GM20000 (cell line): Measurements from ENCODE around the gene STUM.
"Not testable (repeated sequence)": the region's sequence is repeated elsewhere in the genome, so short reads cannot be mapped to it uniquely, and the experiment has no call there.

Experiments used
- DNase-seq: peaks from one replicate; pipeline ENCODE4 v3.0.0; 2012; ENCODE audit warnings: low spot score
- CTCF ChIP-seq: IDR thresholded peaks from 2 replicates; pipeline ENCODE4 v1.5.1; 2012; ENCODE audit warnings: mild to moderate bottlenecking, control low read depth; ENCODE audit errors: extremely low read depth, missing control alignments

Gene STUM

GRCh38 chr1:226597616-226598454, 49.3 kb downstream of the STUM start:
- DNase-seq, result no peak
- no peak for TF ChIP-seq CTCF

GRCh38 chr1:226598455-226598849, 49.9 kb downstream of the STUM start:
- no peak for DNase-seq
- TF ChIP-seq CTCF, result no peak

GRCh38 chr1:226598955-226599354, 50.4 kb downstream of the STUM start:
- not testable (repeated sequence) for DNase-seq

GRCh38 chr1:226599636-226600238, 51.2 kb downstream of the STUM start:
- no peak for DNase-seq
- TF ChIP-seq CTCF, result no peak

GRCh38 chr1:226600254-226600653, 51.7 kb downstream of the STUM start:
- no peak for DNase-seq
- TF ChIP-seq CTCF, result no peak

- no peak for DNase-seq
- no peak for TF ChIP-seq CTCF
Observed at GRCh38 chr1:226601456-226601855, 52.9 kb downstream of the STUM start.

- no peak for DNase-seq
- no peak for TF ChIP-seq CTCF
Observed at GRCh38 chr1:226602186-226603021, 53.8 kb downstream of the STUM start.
